ENCODE measurements around the gene ARG2.

The ARG2 gene
- total RNA-seq: 5.5 to 23.5 (median 7.7) reads per million in 3 donors

DNA sequence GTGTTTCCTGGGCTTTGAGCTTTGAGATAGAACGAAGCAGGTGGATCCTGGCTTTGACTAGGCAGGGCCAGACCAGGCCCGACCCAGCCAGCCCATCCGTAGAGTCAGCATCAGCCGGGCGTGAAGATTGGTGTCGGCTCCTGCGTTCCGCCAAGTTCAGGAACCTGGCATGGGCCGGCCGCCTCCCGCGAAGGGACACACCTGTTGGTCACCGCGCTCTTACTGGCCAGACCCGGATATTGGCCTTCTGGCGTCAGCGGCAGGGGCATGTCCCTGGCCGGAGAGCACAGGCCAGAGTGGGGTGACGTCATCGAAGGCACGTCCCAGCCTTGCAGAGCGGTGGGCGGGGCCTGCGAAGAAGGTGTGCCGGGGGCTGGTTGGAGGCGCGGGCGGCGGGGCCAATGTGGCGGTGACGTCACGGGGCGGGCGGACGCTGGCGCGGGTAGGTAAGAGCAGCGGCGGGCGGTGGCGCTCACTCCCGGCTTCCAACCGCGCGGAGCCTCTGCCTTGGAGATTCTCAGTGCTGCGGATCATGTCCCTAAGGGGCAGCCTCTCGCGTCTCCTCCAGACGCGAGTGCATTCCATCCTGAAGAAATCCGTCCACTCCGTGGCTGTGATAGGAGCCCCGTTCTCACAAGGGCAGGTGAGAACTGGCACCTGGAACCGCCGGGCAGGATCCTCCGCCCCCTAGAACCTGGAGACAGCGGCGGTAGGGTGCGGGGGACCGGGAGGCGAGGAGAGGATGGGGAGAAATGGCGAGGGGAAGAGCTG, at the start of gene ARG2:
TSS of gene ARG2 (plus strand) at position 475 of the 771 bp plus-strand sequence. CDS start at position 533, 58 bp downstream.
- peak within 1 kb of the TSS; percentile 73 for H3K4me3 ChIP-seq (ENCODE audit: insufficient read depth, low read depth, low read length, poor library complexity, severe bottlenecking)
- H3K4me1 ChIP-seq (ENCODE audit: control insufficient read depth, insufficient read depth, low read length, poor library complexity, severe bottlenecking): peaks cover 13% of the 10 kb centered on the region
- no peaks in the 10 kb centered on the region for H3K9me3 ChIP-seq (ENCODE audit: control insufficient read depth, low read length)
- DNase-seq: peak; percentile 93 to 96 (median 96)
- H3K27ac ChIP-seq (ENCODE audit: insufficient read depth, low read length, poor library complexity, severe bottlenecking): peak within 1 kb of the TSS; percentile 79
- no peaks in the 10 kb centered on the region for H3K27me3 ChIP-seq (replicated peaks; ENCODE audit: control insufficient read depth, insufficient read depth, low read length, poor library complexity, severe bottlenecking)
- H3K36me3 ChIP-seq (ENCODE audit: control insufficient read depth, insufficient read depth, low read length): no peaks in the 10 kb centered on the region

DNA sequence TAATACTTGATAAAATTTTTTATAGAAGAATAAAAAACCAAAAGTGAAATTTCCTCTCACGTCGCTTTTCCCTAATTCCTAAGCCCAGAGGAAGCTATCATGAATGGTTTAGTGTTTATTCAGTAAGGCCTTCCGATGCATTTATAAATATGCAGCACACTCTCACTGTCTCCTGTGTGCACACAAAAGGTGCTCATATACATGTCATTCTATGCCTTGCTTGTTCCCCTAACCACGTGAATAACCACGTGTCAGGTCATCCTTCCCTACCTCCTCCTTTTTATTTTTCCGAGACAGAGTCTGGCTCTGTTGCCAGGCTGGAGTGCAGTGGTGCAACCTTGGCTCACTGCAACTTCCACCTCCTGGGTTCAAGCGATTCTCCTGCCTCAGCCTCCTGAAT, 49.3 kb upstream of the ARG2 start:
- Histone ChIP-seq H3K4me3 (ENCODE audit: insufficient read depth, low read depth, low read length, poor library complexity, severe bottlenecking) (no peak overlapping the region), H3K36me3 (ENCODE audit: control insufficient read depth, insufficient read depth, low read length) (no peaks in the 10 kb centered on the region), H3K27ac (ENCODE audit: insufficient read depth, low read length, poor library complexity, severe bottlenecking) (no peak overlapping the region), H3K4me1 (ENCODE audit: control insufficient read depth, insufficient read depth, low read length, poor library complexity, severe bottlenecking) (no peaks in the 10 kb centered on the region), H3K9me3 (ENCODE audit: control insufficient read depth, low read length) (no peaks in the 10 kb centered on the region), H3K27me3 (replicated peaks; ENCODE audit: control insufficient read depth, insufficient read depth, low read length, poor library complexity, severe bottlenecking) (no peaks in the 10 kb centered on the region)
- DNase-seq: no peak

DNA sequence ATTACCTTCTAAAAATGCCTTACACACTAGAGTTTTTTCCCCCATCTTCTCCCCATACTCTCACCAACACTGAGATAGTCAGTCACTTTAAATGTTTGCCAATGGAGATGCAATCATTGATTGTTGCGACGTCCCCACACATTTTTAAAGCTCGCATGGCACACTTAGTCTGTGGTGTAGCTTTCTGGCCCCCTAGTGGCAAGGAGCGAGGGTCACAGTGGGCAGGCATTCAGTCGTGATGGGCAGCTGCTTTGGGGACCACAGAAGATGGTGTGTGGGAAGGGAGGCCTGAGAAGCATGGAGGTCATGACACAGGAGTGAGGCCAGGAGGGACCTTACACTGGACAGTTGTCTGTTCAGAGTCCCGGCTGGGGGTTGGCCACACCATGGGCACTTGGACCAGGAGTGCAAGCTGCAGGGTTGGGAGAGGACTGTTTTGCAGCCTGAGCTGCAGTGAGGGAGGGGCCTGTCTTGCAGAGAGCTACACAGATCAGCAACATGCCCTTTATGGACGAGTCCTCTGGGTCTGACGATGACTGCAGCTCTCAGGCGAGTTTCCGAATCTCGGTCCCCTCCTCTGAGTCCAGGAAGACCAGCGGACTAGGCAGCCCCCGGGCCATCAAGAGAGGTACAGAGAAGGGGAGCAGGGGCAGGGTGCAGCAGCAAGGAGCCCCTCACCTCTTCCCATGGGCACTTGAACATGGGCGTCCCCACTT, 48.3 kb upstream of the ARG2 start:
- H3K9me3 ChIP-seq (ENCODE audit: control insufficient read depth, low read length): no peaks in the 10 kb centered on the region
- DNase-seq: peak; percentile 30 to 53 (median 34)
- no peaks in the 10 kb centered on the region for H3K36me3 ChIP-seq (ENCODE audit: control insufficient read depth, insufficient read depth, low read length)
- H3K4me3 ChIP-seq (ENCODE audit: insufficient read depth, low read depth, low read length, poor library complexity, severe bottlenecking): no peak overlapping the region
- H3K4me1 ChIP-seq (ENCODE audit: control insufficient read depth, insufficient read depth, low read length, poor library complexity, severe bottlenecking): no peaks in the 10 kb centered on the region
- H3K27me3 ChIP-seq (replicated peaks; ENCODE audit: control insufficient read depth, insufficient read depth, low read length, poor library complexity, severe bottlenecking): no peaks in the 10 kb centered on the region
- H3K27ac ChIP-seq (ENCODE audit: insufficient read depth, low read length, poor library complexity, severe bottlenecking): no peak overlapping the region

DNA sequence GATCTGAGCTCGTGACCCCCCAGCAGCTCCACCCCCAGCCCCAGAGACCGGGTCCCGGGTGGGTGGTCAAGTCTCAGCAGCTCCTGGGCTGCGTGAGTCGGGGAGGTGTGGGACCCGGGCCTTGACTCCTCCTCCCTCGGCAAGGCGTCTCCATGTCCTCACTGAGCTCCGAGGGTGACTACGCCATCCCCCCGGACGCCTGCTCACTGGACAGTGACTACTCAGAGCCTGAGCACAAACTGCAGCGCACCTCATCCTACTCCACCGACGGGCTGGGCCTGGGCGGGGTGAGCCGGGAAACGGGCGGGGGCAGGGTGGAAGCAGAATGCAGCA, 47.8 kb upstream of the ARG2 start:
- Histone ChIP-seq H3K36me3 (ENCODE audit: control insufficient read depth, insufficient read depth, low read length) (no peaks in the 10 kb centered on the region), H3K9me3 (ENCODE audit: control insufficient read depth, low read length) (no peaks in the 10 kb centered on the region)
- DNase-seq: no peak

DNA sequence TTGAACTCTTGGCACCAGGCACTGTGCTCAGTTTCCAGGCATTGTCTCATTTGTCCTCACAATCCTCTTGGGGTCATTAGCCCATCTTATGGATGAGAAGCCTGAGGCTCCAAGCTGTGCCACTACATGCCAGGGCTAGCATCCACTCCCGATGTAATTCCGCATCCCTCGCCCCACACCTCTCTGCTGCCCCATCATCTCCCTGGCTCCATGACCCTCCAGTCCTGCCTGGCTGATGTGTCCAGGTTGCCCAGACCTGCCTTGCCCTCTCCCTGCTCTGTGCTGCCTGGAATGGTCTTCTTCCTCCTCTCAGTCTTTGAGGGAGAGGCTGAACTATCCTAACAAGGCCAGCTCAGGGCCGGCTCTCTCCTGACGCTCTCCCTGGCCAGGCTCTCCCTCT, 47.1 kb upstream of the ARG2 start:
- DNase-seq: no peak
- no peaks in the 10 kb centered on the region for H3K36me3 ChIP-seq (ENCODE audit: control insufficient read depth, insufficient read depth, low read length)
- H3K9me3 ChIP-seq (ENCODE audit: control insufficient read depth, low read length): no peaks in the 10 kb centered on the region
- no peak overlapping the region for H3K4me3 ChIP-seq (ENCODE audit: insufficient read depth, low read depth, low read length, poor library complexity, severe bottlenecking)
- H3K27me3 ChIP-seq (replicated peaks; ENCODE audit: control insufficient read depth, insufficient read depth, low read length, poor library complexity, severe bottlenecking): no peaks in the 10 kb centered on the region
- H3K27ac ChIP-seq (ENCODE audit: insufficient read depth, low read length, poor library complexity, severe bottlenecking): no peak overlapping the region
- H3K4me1 ChIP-seq (ENCODE audit: control insufficient read depth, insufficient read depth, low read length, poor library complexity, severe bottlenecking): no peaks in the 10 kb centered on the region

More for the DNA sequence above, 47.8 kb upstream of the ARG2 start:
- no peaks in the 10 kb centered on the region for H3K4me1 ChIP-seq (ENCODE audit: control insufficient read depth, insufficient read depth, low read length, poor library complexity, severe bottlenecking)
- H3K27me3 ChIP-seq (replicated peaks; ENCODE audit: control insufficient read depth, insufficient read depth, low read length, poor library complexity, severe bottlenecking): no peaks in the 10 kb centered on the region
- no peak overlapping the region for H3K27ac ChIP-seq (ENCODE audit: insufficient read depth, low read length, poor library complexity, severe bottlenecking)
- H3K4me3 ChIP-seq (ENCODE audit: insufficient read depth, low read depth, low read length, poor library complexity, severe bottlenecking): no peak overlapping the region

DNA sequence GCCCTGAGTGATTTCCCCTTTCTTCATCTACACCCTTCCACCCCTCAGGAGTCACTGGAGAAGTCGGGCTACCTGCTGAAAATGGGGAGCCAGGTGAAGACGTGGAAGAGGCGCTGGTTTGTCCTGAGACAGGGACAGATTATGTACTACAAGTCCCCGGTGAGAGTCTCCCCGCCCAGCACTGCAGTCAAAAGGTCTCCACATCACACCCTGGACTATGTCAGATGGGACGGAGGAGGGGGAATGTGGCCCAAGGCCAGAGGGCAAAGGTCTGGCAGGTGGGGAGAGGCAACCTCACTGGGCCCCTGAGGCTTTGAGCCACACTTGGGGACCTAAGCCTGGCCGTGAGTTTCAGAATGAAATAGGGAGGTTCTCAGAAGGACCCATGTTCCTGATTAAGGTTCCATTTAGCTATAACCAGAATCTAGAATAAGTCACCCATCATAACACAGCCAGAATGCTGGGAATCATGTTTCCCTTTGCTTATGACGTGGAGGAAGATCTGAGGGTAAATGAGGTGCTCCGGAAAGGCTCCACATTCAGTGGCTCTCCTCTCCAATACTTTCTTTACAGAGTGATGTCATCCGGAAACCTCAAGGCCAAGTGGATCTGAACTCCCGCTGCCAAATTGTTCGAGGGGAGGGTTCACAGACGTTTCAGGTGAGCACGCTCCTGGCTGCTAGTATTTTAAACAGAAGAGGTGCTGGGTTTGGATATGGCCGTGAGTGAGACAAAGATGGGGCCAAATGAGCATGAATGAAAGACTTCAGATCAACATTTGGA, 46.3 kb upstream of the ARG2 start:
- Histone ChIP-seq H3K9me3 (ENCODE audit: control insufficient read depth, low read length) (no peaks in the 10 kb centered on the region), H3K27me3 (replicated peaks; ENCODE audit: control insufficient read depth, insufficient read depth, low read length, poor library complexity, severe bottlenecking) (no peaks in the 10 kb centered on the region), H3K36me3 (ENCODE audit: control insufficient read depth, insufficient read depth, low read length) (no peaks in the 10 kb centered on the region), H3K4me1 (ENCODE audit: control insufficient read depth, insufficient read depth, low read length, poor library complexity, severe bottlenecking) (no peaks in the 10 kb centered on the region), H3K4me3 (ENCODE audit: insufficient read depth, low read depth, low read length, poor library complexity, severe bottlenecking) (no peak overlapping the region), H3K27ac (ENCODE audit: insufficient read depth, low read length, poor library complexity, severe bottlenecking) (no peak overlapping the region)
- DNase-seq: no peak

DNA sequence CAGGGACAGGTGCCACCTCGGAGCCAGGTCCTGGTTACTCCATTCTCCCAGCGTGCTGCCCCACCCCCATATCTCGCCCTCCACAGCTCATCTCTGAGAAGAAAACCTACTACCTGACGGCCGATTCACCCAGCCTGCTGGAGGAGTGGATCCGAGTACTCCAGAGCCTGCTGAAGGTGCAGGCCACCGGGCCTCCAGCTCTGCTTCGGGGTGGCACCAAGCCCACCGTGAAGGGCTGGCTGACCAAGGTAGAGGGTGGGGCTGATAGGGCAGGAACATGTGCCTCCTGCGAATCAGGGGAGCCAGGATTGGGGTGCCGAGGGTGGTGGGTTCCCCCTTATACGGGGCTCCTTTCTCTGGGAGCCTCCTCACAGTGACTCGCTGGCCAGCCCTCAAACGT, 45.6 kb upstream of the ARG2 start:
- no peaks in the 10 kb centered on the region for H3K9me3 ChIP-seq (ENCODE audit: control insufficient read depth, low read length)
- no peak overlapping the region for H3K27ac ChIP-seq (ENCODE audit: insufficient read depth, low read length, poor library complexity, severe bottlenecking)
- no peak for DNase-seq
- H3K4me3 ChIP-seq (ENCODE audit: insufficient read depth, low read depth, low read length, poor library complexity, severe bottlenecking): no peak overlapping the region
- no peaks in the 10 kb centered on the region for H3K36me3 ChIP-seq (ENCODE audit: control insufficient read depth, insufficient read depth, low read length)
- no peaks in the 10 kb centered on the region for H3K4me1 ChIP-seq (ENCODE audit: control insufficient read depth, insufficient read depth, low read length, poor library complexity, severe bottlenecking)
- no peaks in the 10 kb centered on the region for H3K27me3 ChIP-seq (replicated peaks; ENCODE audit: control insufficient read depth, insufficient read depth, low read length, poor library complexity, severe bottlenecking)

DNA sequence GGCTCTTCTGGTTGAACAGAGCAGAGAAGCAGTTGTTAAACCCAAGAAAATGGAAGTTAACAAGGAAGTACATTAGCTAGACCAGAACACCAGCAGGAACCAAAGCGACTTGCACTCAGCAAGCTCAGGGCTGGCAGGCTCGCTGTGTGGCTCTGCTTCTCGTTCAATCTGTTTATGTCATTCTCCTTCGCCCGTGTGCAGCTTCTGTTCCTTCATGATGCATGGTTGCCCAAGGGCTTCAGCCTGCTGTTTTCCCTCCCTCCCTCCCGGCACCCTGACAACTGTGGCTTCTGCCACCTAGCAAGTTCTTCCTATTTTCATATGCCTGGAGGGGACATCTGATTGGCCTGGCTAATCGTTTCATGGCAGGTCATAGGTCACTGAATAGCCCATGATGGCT, 44.9 kb upstream of the ARG2 start:
- no peaks in the 10 kb centered on the region for H3K4me1 ChIP-seq (ENCODE audit: control insufficient read depth, insufficient read depth, low read length, poor library complexity, severe bottlenecking)
- no peak for DNase-seq
- no peaks in the 10 kb centered on the region for H3K27me3 ChIP-seq (replicated peaks; ENCODE audit: control insufficient read depth, insufficient read depth, low read length, poor library complexity, severe bottlenecking)
- H3K9me3 ChIP-seq (ENCODE audit: control insufficient read depth, low read length): no peaks in the 10 kb centered on the region
- H3K36me3 ChIP-seq (ENCODE audit: control insufficient read depth, insufficient read depth, low read length): no peaks in the 10 kb centered on the region
- no peak overlapping the region for H3K4me3 ChIP-seq (ENCODE audit: insufficient read depth, low read depth, low read length, poor library complexity, severe bottlenecking)
- H3K27ac ChIP-seq (ENCODE audit: insufficient read depth, low read length, poor library complexity, severe bottlenecking): no peak overlapping the region

DNA sequence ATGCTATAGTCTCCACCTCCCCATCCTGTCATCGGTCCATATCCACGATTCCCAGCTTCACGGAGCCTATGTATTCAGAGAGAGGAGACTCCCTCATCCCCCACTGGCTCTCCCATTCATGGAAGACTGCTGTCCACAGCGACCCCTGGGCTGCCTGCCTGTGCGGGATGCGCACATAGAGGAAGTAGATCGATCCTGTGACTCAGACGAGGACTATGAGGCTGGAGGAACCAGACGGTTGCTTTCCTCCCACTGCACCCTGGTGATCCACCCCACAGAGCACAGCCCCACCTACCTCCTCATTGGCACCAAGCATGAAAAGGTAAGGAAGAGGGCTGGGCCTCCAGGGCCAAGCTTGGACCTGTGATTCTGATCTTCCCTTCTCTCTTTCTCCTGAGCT, 44.0 kb upstream of the ARG2 start:
- no peaks in the 10 kb centered on the region for H3K4me1 ChIP-seq (ENCODE audit: control insufficient read depth, insufficient read depth, low read length, poor library complexity, severe bottlenecking)
- H3K36me3 ChIP-seq (ENCODE audit: control insufficient read depth, insufficient read depth, low read length): no peaks in the 10 kb centered on the region
- no peak overlapping the region for H3K27ac ChIP-seq (ENCODE audit: insufficient read depth, low read length, poor library complexity, severe bottlenecking)
- H3K4me3 ChIP-seq (ENCODE audit: insufficient read depth, low read depth, low read length, poor library complexity, severe bottlenecking): no peak overlapping the region
- no peaks in the 10 kb centered on the region for H3K9me3 ChIP-seq (ENCODE audit: control insufficient read depth, low read length)
- no peak for DNase-seq
- H3K27me3 ChIP-seq (replicated peaks; ENCODE audit: control insufficient read depth, insufficient read depth, low read length, poor library complexity, severe bottlenecking): no peaks in the 10 kb centered on the region
